H1 (cell line): ENCODE results near the gene PRKCA. TPM values are rescaled to one million over a fixed set of nuclear protein-coding genes. Genes with fewer than 3 reads are reported as not detected.

Experiments used
- BRCA1 ChIP-seq: IDR thresholded peaks from 2 replicates; pipeline ENCODE4 v1.6.1; 2012; ENCODE audit warnings: low read depth, low read length, improper control_type of control experiment
- CEBPB ChIP-seq: IDR thresholded peaks from 2 replicates; pipeline ENCODE4 v1.6.1; 2012; ENCODE audit warnings: low read depth, low read length
- EZH2 ChIP-seq: fragments of 200-600 bp; sonication (generic); IDR thresholded peaks from 2 replicates; pipeline ENCODE4 v1.7.1; 2012; ENCODE audit warnings: low read depth, mild to moderate bottlenecking, moderate library complexity, low read length, inconsistent platforms; ENCODE audit not compliant: severe bottlenecking
- JUND ChIP-seq: IDR thresholded peaks from 2 replicates; pipeline ENCODE4 v1.6.1; 2011; ENCODE audit warnings: mild to moderate bottlenecking, improper control_type of control experiment, low read length
- KDM4A ChIP-seq: IDR thresholded peaks from one replicate; pipeline ENCODE4 v1.7.1; 2012; ENCODE audit warnings: low read depth, mild to moderate bottlenecking, moderate library complexity, low read length, inconsistent platforms; ENCODE audit not compliant: severe bottlenecking
- NRF1 ChIP-seq: IDR thresholded peaks from 2 replicates; pipeline ENCODE4 v1.6.1; 2011; ENCODE audit warnings: mild to moderate bottlenecking, low read depth, low read length, improper control_type of control experiment
- TEAD4 ChIP-seq: IDR thresholded peaks from 2 replicates; pipeline ENCODE4 v1.6.1; 2012; ENCODE audit warnings: low read depth, low read length, inconsistent platforms, mixed read lengths
- polyA plus RNA-seq, 7 experiments: library from polyadenylated mRNA; depleted of rRNA in 3 of 7; stranded (reverse) in 5 of 7; unstranded in 2 of 7; fragments of >200 nt in 5 of 7; fragments of 200-250 nt in 2 of 7; gene quantifications; 1 replicate in 5 of 7; 2 replicates in 1 of 7; 4 replicates in 1 of 7; pipeline versions ENCODE4 v1.2.1 to v1.2.3, GENCODE V29; 2011 to 2013; ENCODE audit warnings: missing spikeins in 2 of 7, mixed read lengths in 2 of 7
- total RNA-seq: library from RNA; stranded (reverse); fragmentation: NEBNext Ultra II Directional; extraction: Animal tissue kit (Norgen Biotek cat#: 25700); gene quantifications from 2 replicates; pipeline ENCODE4 v1.2.1, GENCODE V29; 2021
- TF ChIP-seq, protein P1 (sequence below): fragments of 300-600 bp; sonication (generic); IDR thresholded peaks from 2 replicates; pipeline ENCODE4 v1.7.1; 2012; ENCODE audit warnings: low read length, moderate library complexity, mild to moderate bottlenecking, inconsistent platforms; ENCODE audit not compliant: insufficient replicate concordance
- TF ChIP-seq, protein P2 (sequence below): IDR thresholded peaks from 2 replicates; pipeline ENCODE4 v1.6.1; 2012; ENCODE audit warnings: inconsistent platforms

The PRKCA gene
- total and polyA plus RNA-seq, 2 of the 8 experiments (the other 6 are each of a cell fraction or from before 2014, with no cell fraction given): 5.8 to 17.8 TPM

DNA sequence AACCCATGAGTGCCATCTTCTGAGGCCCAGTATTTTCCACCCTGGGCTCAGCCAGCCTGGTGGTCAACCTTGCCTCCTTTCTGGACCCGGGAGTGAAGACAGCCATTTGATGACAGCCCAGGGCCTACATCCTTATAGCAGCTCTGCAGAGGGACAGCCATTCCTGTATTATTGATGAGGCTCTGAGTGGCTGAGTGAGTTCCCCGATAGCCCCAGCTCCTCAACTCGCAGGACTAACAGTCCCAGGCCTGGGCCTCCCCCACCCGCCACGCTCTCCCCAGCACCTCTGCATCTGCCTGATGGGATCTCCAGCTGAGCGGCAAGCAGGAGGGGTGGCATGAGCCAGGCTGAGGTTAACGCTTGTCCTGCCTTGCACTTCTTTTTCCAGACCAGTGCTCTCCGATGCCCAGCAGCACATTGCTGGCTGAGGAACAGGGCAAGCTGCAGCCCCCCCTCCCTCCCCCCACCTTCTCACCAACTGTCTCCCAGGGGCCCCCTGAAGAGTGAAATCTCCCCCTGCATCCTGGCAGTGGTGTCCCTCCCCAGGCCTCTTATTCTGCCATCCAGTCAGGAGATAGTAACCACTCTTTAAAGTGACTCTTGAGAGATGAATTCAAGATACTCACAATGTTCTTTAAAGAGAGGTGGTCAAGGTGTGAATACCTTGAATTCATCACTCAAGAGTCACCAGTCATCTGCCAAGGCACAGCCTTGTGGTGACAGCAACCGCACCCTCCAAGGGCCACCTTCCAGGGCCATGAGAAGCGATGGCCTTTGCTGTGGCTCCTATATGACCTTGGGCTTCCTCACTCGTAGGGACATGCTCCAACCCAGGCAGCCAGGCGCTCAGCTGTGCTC is 556.0 kb downstream of the PRKCA start (continued):
- TF ChIP-seq, protein P1, sequence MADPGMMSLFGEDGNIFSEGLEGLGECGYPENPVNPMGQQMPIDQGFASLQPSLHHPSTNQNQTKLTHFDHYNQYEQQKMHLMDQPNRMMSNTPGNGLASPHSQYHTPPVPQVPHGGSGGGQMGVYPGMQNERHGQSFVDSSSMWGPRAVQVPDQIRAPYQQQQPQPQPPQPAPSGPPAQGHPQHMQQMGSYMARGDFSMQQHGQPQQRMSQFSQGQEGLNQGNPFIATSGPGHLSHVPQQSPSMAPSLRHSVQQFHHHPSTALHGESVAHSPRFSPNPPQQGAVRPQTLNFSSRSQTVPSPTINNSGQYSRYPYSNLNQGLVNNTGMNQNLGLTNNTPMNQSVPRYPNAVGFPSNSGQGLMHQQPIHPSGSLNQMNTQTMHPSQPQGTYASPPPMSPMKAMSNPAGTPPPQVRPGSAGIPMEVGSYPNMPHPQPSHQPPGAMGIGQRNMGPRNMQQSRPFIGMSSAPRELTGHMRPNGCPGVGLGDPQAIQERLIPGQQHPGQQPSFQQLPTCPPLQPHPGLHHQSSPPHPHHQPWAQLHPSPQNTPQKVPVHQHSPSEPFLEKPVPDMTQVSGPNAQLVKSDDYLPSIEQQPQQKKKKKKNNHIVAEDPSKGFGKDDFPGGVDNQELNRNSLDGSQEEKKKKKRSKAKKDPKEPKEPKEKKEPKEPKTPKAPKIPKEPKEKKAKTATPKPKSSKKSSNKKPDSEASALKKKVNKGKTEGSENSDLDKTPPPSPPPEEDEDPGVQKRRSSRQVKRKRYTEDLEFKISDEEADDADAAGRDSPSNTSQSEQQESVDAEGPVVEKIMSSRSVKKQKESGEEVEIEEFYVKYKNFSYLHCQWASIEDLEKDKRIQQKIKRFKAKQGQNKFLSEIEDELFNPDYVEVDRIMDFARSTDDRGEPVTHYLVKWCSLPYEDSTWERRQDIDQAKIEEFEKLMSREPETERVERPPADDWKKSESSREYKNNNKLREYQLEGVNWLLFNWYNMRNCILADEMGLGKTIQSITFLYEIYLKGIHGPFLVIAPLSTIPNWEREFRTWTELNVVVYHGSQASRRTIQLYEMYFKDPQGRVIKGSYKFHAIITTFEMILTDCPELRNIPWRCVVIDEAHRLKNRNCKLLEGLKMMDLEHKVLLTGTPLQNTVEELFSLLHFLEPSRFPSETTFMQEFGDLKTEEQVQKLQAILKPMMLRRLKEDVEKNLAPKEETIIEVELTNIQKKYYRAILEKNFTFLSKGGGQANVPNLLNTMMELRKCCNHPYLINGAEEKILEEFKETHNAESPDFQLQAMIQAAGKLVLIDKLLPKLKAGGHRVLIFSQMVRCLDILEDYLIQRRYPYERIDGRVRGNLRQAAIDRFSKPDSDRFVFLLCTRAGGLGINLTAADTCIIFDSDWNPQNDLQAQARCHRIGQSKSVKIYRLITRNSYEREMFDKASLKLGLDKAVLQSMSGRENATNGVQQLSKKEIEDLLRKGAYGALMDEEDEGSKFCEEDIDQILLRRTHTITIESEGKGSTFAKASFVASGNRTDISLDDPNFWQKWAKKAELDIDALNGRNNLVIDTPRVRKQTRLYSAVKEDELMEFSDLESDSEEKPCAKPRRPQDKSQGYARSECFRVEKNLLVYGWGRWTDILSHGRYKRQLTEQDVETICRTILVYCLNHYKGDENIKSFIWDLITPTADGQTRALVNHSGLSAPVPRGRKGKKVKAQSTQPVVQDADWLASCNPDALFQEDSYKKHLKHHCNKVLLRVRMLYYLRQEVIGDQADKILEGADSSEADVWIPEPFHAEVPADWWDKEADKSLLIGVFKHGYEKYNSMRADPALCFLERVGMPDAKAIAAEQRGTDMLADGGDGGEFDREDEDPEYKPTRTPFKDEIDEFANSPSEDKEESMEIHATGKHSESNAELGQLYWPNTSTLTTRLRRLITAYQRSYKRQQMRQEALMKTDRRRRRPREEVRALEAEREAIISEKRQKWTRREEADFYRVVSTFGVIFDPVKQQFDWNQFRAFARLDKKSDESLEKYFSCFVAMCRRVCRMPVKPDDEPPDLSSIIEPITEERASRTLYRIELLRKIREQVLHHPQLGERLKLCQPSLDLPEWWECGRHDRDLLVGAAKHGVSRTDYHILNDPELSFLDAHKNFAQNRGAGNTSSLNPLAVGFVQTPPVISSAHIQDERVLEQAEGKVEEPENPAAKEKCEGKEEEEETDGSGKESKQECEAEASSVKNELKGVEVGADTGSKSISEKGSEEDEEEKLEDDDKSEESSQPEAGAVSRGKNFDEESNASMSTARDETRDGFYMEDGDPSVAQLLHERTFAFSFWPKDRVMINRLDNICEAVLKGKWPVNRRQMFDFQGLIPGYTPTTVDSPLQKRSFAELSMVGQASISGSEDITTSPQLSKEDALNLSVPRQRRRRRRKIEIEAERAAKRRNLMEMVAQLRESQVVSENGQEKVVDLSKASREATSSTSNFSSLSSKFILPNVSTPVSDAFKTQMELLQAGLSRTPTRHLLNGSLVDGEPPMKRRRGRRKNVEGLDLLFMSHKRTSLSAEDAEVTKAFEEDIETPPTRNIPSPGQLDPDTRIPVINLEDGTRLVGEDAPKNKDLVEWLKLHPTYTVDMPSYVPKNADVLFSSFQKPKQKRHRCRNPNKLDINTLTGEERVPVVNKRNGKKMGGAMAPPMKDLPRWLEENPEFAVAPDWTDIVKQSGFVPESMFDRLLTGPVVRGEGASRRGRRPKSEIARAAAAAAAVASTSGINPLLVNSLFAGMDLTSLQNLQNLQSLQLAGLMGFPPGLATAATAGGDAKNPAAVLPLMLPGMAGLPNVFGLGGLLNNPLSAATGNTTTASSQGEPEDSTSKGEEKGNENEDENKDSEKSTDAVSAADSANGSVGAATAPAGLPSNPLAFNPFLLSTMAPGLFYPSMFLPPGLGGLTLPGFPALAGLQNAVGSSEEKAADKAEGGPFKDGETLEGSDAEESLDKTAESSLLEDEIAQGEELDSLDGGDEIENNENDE: no peak
- TF ChIP-seq EZH2 (no peak), BRCA1 (no peak), JUND (no peak), TEAD4 (no peak), KDM4A (no peak), NRF1 (no peak), CEBPB (no peak)
- TF ChIP-seq, protein P2, sequence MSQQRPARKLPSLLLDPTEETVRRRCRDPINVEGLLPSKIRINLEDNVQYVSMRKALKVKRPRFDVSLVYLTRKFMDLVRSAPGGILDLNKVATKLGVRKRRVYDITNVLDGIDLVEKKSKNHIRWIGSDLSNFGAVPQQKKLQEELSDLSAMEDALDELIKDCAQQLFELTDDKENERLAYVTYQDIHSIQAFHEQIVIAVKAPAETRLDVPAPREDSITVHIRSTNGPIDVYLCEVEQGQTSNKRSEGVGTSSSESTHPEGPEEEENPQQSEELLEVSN: no peak
